Stimulated activated CD8-positive, alpha-beta memory T cell treated with anti-CD3 and anti-CD28 coated beads, Interleukin-2, amount 100 ng/mL, for 48 hours (primary cell): Measurements from ENCODE around the gene AQP1.

Source experiments
- DNase-seq, 2 donors: peaks; one replicate each; pipeline ENCODE4 v3.0.0-alpha.2; 2020; ENCODE audit warnings: low read depth in 2 of 2

Gene AQP1

DNA sequence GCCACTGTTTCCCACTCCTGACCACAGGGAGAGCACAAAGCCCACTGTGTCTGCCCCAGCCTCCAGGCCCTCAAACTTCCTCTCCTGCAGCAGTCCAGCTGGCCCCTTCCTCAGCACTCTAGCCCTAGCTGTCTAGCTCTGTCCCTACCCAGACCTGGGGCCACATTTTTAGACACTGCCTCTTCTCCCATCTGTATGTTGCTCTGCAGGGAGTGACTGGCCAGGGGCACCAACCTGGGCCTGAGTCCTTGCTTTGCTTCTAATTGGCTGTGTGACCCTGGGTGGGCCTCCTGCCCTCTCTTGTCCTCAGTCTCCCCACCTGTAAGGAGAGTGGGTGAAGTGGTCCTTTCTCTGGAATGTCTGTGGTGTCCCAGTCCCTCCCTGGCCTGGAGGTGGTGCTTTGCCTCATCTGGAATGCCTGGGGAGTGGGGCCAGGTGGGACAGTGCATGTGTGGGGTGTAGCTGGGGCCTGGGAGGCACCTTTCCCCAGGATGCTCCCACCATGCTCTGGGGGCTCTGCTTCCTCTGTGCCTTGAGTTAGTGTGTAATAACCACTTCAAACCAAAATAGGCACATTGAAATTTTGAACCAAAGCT, 25.1 kb downstream of the AQP1 start:
- DNase-seq = no peak

DNA sequence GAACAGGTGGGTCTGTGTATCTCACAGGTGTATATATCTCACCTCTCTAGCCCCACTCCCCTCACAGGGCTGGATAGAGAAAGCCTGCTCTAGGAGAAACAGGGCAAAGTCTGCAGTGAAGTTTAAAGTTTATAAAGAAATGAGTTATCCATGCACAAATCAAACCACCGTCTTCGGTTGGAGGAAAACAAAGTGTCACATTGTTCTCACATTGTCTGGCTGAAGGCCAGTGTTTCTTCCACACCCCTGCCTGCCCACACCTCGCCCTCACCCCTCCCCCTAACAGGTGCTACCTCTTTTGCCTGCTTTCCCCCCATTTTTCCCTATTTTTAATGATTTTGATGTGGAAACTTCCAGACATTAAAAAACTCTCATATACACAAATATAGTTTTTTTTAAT, 25.8 kb downstream of the AQP1 start:
- DNase-seq = no peak

DNA sequence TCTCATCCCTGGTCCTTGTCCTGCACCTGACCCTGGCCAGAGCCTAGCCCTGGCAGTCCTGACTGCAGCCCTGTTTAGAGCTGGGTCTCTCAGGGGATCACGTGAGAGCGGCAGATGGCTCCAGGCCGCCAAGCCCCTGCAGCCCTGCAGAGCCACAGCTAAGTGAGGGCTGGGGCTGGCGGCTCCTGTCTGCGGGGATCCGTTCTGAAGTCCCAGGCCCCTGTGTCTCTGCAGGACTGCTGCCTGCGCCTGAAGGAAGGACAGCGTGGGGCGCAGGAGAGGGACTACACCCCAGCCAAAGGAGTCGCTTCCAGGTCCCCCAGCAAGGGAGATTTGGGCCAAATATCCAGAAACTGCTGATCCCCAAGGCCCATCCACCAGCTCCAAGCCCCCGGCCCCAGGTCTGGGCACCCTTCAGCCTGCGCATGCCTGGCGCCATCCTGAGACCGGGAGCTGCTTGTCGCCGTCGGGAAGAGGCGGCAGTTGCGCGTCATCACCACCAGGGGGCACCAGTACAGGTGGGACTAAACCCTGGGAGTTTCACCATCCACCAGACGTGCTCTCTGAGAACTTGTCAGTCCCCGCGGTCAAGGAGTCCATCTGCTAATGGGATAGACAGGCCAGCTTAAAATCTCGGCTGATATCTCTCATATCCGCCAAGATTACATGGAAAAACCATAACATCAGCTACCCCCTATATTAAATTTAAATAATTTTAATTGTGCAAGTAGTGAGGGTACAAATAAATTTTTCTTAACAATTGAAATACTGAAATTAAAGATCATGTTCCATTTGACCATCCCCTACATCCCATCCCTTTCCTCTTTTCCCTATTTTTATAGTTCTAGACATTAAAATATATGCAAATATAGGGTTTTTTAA, 27.0 kb downstream of the AQP1 start:
- peak; percentile 47 to 63 for DNase-seq

DNA sequence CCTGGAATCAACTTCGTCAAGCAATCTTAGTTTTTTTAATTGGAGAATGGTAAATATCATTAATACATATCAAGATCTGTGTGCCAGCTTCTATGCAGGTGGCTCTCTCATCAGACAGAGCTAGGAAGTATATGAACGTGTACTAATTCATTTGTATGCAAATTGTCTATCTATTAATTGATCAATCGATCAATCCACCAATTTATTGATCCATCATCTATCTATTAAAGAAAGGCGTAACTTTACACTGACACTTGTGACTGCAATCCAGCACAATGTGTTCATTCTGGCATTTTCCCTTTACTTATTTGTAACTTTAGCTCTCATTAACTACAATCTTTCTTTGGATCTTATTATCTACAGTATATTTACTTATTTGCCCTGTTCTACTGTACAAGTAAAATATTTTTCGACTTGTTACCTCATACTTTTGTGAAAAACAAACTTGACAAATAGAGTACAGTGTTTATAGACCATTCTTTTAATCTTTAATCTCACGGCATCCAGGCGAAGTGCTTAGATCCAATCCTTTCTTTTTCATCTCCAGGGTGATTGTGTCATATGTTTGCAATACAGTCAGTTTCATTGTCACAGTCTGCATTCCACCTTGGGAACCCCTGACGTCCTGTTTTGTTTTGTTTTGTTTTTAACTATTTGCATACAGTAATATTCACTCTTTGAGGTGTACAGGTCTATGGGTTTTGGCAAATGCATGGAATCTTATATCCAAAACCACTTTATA, 30.1 kb downstream of the AQP1 start:
- no peak for DNase-seq

DNA sequence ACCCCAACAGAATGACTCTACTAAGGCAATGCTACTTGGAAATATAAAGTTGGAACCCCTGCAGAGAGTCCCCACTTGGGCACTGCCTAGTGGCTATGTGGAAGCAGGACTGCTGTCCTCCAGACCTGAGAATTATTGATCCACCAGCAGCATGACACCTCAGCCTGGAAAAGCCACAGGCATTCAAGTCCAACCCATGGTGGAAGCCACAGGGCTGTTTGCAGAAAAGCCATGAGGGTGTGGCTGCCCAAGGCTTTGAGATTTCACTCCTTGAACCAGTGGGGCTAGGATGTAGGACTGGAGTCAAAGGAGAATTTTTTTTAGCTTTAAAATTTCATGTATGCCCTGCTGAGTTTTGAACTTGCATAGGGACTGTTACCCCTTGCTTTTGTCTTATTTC, 38.5 kb downstream of the AQP1 start:
- DNase-seq = no peak

DNA sequence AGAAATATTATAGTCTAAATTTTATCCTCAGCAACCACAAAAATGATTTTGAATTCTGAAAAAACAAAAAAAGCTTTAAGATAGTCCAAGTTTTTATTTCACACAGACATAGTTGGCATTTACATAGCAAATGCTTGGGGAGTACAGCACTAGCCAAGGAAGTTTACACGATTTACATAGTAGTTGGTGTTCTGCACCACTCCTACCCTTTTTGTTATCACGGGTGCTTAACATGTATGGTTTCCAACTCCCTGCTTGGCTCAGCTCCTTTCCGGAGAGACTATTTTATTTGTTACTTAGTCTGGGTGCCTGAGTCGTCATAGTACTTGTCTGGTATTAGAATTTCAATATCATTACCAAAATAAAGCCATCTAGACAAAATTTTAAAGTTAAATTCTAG, 43.3 kb downstream of the AQP1 start:
- DNase-seq = no peak

DNA sequence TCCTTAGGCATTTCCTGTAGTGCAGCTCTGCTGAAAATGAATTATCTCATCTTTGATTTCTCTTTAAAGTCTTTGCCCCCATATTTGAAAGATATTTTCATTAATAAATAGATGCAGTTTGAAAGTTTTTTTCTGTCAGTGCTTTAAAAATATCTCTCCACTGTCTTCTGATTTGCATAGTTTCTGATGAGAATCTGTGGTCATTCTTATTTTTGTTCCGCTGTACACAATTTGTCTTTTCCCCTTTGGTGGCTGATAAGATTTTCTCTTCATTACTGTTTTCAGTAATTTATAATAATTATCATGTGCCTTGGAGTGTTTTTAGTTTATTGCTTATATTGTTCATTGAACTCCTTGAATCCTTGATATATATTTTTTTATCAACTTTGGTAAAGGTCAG, 45.1 kb downstream of the AQP1 start:
- no peak for DNase-seq

DNA sequence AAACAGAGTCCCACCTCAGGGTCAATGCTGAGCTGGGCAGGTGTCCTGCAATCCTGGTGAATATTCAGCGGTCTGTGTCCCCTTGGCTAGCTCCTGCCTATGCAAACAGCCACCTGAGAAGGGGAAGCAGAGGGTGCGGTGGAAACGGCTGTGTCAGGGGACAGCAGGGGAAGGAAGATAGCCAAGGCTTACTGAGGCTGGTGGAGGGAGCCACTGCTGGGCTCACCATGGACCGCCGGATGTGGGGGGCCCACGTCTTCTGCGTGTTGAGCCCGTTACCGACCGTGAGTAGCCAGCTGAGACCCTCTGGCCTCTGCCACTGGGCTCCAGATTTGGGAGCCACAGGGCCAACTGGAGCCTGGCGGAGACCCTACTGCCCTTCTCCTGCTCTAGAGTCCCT, 52.2 kb downstream of the AQP1 start, which contains the start of gene GHRHR:
Gene GHRHR (plus strand): TSS at position 112 of the 400 bp plus-strand sequence. CDS start 116 bp downstream, at position 228.
- DNase-seq = no peak

DNA sequence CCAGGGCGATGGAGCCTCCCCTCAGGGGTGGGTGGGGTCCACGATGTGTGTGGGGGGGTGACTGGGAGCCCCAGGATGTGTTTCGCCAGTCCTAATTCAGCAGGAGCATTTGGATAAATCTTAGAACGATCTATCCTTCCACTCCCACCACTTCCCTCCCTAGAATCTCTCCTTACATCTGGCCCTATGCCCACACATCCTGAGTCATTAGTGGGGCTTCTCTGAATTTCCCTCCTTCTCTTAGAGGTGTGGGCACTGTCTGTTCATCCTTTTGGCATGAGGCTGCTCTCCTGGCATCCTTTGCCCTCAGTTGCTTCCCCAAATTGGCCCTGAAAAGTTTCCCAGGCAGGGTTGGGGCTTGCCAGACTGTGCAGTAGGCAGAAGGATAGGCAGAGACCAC, 53.7 kb downstream of the AQP1 start:
- no peak for DNase-seq

DNA sequence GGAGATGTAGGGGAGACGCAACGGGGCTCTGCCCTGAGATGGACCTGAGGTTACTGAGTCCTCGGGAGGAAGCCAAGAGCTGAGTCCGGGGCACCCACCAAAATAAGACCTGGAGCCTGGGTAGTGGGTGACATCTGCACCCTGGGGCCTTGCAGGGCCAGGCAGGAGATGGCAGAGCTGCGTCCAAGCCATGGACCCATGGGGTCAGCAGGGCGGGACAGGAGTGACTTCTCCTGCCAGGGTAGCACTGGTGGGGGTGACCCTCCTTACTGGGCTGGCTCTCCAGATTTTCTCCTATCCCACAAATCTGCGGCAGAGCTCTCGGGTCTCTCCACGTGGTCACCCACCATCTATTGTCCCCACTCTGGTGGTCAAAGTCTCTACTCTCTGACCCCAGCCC, 54.2 kb downstream of the AQP1 start:
- no peak for DNase-seq

DNA sequence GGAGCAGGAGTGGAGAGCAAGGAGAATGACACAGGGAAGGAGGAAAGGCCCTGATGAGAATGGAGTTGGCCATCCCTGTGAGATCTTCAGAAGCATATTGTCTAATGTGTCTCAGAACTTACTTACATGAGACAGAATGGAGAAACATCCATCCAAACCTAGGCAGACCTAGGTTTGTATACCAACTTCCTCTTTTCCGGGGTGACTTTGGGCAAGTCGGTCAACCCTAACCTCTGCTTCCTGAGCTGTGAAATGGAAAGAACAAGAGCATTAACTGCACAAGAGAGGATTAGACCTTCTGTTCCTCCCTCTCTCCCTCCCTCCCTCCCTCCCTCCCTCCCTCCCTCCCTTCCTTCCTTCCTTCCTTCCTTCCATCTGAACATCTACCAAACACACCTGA, 56.6 kb downstream of the AQP1 start:
- no peak for DNase-seq

DNA sequence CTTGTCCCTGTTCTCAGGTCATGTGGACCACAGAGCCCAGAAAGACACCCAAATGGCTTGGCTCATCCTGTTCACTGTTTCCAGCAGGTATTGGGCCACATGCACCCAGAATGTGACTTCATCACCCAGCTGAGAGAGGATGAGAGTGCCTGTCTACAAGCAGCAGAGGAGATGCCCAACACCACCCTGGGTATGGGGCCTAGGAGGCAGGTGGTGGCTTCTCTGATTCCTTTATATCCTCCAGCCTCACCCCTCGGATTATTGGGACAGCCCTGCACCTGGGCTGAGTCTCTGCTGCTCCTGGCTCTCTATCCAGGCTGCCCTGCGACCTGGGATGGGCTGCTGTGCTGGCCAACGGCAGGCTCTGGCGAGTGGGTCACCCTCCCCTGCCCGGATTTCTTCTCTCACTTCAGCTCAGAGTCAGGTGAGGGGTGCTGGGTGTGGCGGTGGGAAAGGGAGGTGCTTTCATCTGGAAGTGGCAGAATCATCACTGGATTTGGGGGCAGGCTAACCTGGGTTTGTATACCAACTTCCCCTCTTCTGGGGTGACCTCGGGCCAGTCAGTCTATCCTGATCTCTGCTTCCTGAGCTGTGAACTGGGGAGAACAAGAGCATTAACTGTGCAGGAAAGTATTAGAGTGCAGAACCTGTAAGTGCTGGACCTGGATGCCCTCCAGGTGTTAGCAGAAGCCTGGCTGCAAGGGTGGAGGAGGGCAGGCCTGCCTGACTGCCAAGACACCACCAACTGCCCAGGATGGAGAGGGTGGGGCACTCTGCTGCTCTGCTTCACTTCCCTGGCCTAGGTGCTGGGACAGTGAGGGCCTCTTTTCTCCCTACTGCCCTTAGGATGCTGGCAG, 57.3 kb downstream of the AQP1 start:
- DNase-seq = no peak

DNA sequence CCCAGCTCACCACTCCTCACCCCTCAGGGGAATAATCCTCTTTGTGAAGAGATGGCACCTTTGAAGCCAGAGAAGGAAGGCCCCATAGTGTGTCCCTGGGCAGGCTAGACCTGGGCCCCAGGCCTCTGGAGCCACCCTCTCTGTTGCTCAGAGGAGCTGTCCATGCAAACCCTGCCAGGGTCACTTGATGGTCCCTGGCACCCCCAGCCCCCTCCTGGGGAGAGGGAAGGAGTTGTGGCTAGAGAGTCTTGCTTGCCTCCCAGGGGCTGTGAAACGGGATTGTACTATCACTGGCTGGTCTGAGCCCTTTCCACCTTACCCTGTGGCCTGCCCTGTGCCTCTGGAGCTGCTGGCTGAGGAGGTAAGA, 57.9 kb downstream of the AQP1 start:
- DNase-seq = no peak

DNA sequence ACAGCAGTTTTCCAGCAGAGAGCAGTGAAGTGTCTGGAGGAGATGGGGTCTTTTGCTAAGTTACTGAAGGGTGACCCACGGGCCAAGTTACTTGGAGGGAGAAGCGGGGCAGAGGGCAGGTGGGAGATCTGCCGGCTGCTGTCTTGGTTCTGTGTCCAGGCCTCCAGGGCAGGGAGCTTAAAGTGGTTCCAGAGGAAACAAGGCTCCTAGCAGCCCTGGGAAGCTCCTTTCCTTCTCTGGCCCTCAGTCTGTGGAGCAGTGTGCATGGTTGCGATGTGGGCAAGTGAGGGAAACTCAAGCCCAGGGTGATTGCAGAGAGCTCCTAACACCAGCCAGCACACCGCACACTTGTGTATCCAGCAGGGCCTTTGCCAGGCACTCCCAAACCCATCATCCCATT, 58.4 kb downstream of the AQP1 start:
- no peak for DNase-seq

DNA sequence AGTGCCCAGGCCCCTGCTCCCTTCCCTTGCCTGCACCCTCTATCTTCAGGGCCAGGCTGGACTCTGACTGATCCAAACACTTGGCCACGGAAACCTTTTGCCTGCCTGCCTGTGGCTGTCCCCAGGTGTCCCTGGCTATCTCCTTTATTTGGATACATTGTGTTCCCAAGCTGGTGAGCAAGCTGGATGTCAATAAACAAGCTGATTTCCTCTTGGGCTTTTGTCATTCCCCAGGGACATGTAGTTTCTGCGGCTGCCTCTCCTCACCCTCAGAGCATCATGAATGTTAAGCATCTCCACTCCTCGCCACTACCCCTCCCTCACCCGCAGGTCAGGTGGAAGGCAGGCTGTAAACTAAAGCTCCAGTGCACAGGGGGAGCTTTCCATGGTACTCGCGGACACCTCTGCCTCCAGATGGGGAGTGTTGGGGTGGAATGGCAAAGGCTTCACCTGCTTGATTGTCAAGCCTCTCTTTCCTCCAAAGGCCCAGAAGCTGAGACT, 59.0 kb downstream of the AQP1 start:
- DNase-seq = no peak

DNA sequence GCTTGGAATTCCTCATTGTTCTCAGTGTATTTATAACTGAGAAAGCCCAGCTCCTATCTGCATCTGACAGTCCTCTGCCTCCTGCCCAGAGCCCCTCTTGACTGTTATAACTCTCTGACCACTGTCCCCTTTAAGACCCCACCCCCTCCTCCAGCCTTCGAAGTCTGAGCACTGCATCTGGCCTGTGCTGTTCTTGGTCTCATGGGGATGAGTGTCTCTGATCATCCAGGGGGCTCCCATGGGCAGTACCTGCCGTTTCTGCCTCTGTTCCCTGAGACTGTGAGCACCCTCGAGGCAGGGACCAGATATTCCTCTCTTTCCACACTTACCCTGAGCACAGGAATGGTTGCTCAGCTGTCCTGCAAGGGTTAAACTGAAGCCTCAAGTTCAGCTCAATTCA, 59.8 kb downstream of the AQP1 start:
- DNase-seq = no peak

DNA sequence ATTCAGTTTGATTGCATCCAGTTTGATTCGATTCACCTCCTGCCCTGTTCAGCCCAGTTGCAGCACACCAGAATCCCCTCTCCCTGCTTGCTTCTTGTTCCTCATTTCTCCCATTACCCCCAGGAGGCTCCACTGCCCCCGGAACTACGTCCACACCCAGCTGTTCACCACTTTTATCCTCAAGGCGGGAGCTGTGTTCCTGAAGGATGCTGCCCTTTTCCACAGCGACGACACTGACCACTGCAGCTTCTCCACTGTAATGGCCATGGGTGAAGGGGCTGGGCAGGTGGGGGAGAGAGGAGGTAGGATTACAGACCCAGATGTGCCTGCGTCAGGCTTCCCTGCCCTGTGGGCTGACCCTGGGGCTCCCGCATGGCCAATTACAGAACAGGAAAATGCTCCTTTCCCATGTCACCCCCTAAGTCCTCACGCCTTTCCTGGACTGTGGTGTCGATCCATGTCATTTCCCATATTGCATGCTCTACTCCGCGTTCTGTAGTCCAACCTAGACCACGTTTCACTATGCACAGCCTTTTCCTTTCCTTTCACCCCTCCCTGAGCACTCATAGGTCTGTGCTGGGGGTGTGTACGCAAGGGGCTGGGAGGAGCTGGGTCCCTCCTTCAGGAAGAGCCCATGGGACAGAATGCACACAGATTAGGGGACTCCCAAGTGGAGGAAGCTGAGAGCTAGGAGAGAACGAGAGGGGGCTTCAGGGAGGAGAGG, 60.3 kb downstream of the AQP1 start:
- no peak for DNase-seq

DNA sequence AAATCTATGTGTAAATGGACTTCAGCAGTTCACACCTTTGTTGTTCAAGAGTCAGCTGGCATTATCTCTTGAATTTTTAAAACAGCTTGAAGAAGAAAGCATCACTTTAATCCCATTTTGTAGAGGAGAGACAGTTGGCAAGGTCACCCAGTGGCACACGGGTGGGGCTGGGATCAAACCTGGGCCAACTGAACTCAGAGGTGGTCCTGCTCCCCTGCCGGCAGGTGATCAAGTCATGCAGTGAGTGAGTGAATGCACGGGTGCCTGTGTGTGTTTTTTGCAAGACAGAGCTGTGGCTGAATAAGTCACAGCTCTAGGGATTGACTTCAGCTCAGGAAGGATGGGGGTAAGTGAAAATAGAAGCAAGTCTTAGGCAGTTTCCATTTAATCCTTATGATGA, 61.6 kb downstream of the AQP1 start:
- no peak for DNase-seq

DNA sequence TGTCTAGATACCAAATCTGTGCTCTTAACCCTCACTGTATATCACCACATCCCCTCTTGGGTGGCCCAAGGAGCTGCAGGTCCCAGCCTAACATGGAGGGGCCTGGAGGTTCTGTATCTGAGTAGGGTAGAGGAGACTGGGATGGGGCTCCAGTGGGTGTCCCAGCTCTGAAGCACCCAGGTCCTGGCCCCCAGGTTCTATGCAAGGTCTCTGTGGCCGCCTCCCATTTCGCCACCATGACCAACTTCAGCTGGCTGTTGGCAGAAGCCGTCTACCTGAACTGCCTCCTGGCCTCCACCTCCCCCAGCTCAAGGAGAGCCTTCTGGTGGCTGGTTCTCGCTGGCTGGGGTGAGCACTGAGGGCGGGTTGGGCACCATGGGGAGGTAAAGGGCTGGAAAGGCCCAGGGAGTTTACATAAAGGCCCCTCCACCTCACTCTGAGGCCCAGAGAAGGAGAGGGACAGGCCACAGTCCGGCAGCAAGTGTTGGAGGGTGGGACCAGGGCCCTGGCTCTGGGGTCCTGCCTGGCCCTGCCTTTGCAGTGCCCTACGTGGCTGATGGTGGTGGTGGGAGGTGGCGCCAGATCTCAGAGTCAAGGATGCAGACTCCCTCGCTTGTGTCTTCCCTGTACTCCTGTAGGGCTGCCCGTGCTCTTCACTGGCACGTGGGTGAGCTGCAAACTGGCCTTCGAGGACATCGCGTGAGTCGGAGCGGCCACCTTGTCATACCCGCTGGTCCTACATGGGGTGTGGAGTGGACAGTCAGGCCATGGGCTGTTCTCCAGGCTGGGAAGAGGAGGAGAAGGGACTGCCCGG, 62.3 kb downstream of the AQP1 start:
- no peak for DNase-seq

DNA sequence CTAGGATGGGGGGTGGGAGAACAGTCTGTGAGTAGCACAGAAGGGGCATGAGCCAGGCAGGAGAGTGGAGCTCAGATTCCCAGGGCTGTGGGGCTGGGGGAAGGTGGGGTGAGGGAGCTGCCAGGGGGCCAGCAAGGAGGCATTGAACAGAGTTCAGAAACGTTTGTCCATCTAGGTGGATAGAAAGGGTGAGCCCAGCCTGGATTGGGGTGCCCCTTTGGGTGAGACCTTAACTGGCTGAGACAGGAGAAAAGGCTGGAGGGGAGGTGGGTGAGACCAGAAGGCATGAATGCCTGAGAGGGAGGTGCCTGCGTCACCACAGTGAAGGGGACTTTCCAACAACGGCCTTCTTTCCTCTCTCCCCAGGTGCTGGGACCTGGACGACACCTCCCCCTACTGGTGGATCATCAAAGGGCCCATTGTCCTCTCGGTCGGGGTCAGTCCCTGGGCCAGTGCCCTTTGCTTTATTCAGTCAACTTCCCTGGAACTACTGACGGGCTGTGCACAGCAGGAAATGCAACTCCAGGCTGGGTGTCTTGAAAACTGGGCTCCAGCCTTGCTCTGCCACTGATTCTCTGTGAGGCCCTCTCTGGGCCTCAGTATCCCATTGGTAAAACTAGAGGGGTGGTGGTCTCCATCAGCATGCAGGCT, 63.1 kb downstream of the AQP1 start:
- peak; percentile 22 to 28 for DNase-seq
